Spinal cord (tissue), 10 donors: ENCODE data around the gene MED22. TPM values are rescaled to one million over a fixed set of nuclear protein-coding genes. Genes with fewer than 3 reads are reported as not detected.
A peak's percentile ranks its signal among the peaks of the same experiment; 100 is the strongest.
"Not testable (repeated sequence)": the region's sequence is repeated elsewhere in the genome, so short reads cannot be mapped to it uniquely, and the experiment has no call there.

ENCODE experiments used
- DNase-seq, 6 donors: peaks; one replicate each; pipeline versions ENCODE4 v3.0.0 to v3.0.0-alpha.2; 2013 to 2015; ENCODE audit warnings: low spot score in 6 of 6, low read depth in 4 of 6
- H3K27ac ChIP-seq: one replicate; pipeline ENCODE4 v1.5.1; 2013; ENCODE audit warnings: low read depth, low read length, control low read depth
- H3K27me3 ChIP-seq: one replicate; pipeline ENCODE4 v1.6.1; 2013; ENCODE audit warnings: low read length; ENCODE audit not compliant: control insufficient read depth, insufficient read depth
- H3K36me3 ChIP-seq: one replicate; pipeline ENCODE4 v1.6.1; 2013; ENCODE audit warnings: low read length; ENCODE audit not compliant: control insufficient read depth, insufficient read depth
- H3K4me1 ChIP-seq: one replicate; pipeline ENCODE4 v1.6.1; 2013; ENCODE audit warnings: low read length; ENCODE audit not compliant: control insufficient read depth, insufficient read depth
- H3K4me3 ChIP-seq: one replicate; pipeline ENCODE4 v1.5.1; 2013; ENCODE audit warnings: low read depth, low read length, control low read depth
- H3K9me3 ChIP-seq: one replicate; pipeline ENCODE4 v1.6.1; 2013; ENCODE audit warnings: low read length; ENCODE audit not compliant: control insufficient read depth, insufficient read depth
- WGBS: methylation state at CpG from one replicate; pipeline ENCODE4 v1.1.5; 2013; ENCODE audit warnings: missing lambda C conversion rate; ENCODE audit not compliant: insufficient coverage; 5-methylcytosine and 5-hydroxymethylcytosine counted together
- polyA plus RNA-seq, 2 donors: library from polyadenylated mRNA; unstranded; fragments of 120-200 nt; gene quantifications; one replicate each; pipeline ENCODE4 v1.2.1, GENCODE V29; 2013; ENCODE audit not compliant: insufficient read length in 2 of 2
- total RNA-seq, 2 donors: library from RNA; depleted of rRNA in 1 of 2; stranded (reverse); fragments of 120-200 nt in 1 of 2; fragments of >200 nt in 1 of 2; gene quantifications; one replicate each; pipeline versions ENCODE4 v1.2.3 to v1.2.4, GENCODE V29; 2013 to 2014
- donor health status: healthy.

Gene MED22
- total and polyA plus RNA-seq, 4 donors, result 16.5 to 41.2 (median 33.0) TPM

DNA sequence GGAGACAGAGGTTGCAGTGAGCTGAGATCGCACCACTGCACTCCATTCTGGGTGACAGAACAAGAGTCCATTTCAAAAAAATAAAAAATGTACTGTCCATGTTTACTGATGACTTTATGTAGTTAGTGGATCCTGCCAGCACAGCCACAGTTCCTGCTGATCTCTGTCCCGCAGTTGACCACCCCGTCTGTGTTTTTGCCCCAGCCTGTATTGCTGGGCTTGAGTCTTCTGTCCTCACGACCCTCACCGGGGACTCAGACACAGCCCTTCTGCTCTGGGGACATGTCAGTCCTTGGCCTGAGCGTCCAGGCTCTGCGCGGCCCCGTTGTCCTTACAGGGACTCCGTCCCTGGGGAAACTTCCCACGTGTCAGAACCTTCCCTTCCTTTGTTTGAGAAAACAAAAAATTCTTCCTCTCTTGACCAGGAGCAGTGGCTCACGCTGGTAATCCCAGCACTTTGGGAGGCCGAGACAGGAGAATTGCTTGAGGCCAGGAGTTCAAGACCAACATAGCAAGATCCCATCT lies 26.5 kb downstream of the MED22 start:
- Histone ChIP-seq H3K27me3 (no peaks in the 10 kb centered on the region), H3K36me3 (no peaks in the 10 kb centered on the region), H3K9me3 (no peaks in the 10 kb centered on the region), H3K4me1 (no peaks in the 10 kb centered on the region), H3K4me3 (no peak overlapping the region), H3K27ac (no peak overlapping the region)
- 78% methylated on average over 9 of the region's 13 CpGs for WGBS
- DNase-seq, result no peak

DNA sequence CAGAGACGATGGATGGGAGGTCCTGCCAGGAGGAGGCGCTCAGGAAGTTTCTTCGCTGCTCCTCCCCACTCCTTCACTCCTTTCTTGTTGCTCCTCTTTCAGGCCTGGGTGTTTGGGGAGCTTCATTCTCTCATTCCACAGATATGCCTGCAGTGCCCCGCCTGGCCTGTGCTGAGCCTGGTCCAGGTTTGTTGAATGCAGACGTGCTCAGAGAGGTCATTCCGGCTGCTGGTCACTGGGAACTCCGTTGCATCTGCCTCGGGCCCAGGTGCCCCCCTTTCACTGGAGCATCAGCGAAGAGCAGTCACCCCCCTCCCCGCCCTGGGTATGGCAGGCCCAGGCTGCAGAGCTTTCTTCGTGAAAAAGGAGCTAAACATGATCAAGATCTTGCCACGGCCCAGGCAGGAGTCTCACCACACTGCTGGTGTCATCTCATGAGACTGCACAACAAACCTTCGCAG lies 27.5 kb downstream of the MED22 start:
- H3K4me3 ChIP-seq, result no peak overlapping the region
- no peaks in the 10 kb centered on the region for H3K27me3 ChIP-seq
- H3K9me3 ChIP-seq, result no peaks in the 10 kb centered on the region
- no peaks in the 10 kb centered on the region for H3K36me3 ChIP-seq
- no peaks in the 10 kb centered on the region for H3K4me1 ChIP-seq
- no peak for DNase-seq
- 76% methylated on average over 10 of the region's 13 CpGs for WGBS
- H3K27ac ChIP-seq, result no peak overlapping the region

DNA sequence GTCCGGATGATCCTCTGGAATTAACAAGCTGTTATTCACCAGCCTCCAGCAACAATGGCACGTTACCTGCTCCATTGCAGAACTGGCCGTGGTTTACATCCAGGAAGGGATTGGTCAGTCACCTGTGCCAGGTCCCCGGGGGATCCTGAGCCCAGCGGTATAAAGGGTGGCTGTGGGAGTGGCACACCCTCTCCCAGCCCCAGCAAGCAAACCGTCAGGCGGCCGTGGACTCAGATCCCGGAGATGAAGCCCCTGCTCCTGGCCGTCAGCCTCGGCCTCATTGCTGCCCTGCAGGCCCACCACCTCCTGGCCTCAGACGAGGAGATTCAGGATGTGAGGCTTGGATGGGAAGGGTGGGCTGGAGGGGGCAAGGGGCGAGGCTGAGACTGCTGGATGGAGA lies 30.4 kb downstream of the MED22 start:
- not testable (repeated sequence) for H3K9me3 ChIP-seq, H3K27me3 ChIP-seq, DNase-seq, H3K4me3 ChIP-seq, H3K36me3 ChIP-seq, H3K27ac ChIP-seq, H3K4me1 ChIP-seq
- 97% methylated on average over 3 of the region's 13 CpGs for WGBS

DNA sequence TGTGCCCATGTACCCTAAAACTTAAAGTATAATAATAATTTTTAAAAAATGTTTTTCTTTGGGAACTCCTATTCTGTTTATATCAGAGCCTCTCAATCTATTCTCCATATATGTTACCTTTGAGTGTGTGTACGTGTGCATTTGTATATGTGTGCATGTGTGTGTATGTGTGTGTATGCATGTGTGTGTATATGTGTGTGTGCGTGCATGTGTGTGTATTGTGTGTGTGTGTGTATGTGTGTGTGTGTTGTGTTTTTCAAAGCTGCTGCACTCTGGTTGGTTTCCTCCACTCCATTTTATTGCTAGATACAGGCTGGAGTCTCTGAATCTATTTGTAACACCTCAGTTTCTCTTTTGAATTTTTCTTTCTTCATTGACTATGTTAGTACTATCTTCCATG lies 31.9 kb downstream of the MED22 start:
- no peak for DNase-seq
- no CpG with 5 or more reads among the region's 2 CpGs for WGBS
- no peaks in the 10 kb centered on the region for H3K4me1 ChIP-seq
- no peaks in the 10 kb centered on the region for H3K27me3 ChIP-seq
- H3K36me3 ChIP-seq, result no peaks in the 10 kb centered on the region
- H3K27ac ChIP-seq, result no peak overlapping the region
- H3K9me3 ChIP-seq, result no peaks in the 10 kb centered on the region
- H3K4me3 ChIP-seq, result no peak overlapping the region

DNA sequence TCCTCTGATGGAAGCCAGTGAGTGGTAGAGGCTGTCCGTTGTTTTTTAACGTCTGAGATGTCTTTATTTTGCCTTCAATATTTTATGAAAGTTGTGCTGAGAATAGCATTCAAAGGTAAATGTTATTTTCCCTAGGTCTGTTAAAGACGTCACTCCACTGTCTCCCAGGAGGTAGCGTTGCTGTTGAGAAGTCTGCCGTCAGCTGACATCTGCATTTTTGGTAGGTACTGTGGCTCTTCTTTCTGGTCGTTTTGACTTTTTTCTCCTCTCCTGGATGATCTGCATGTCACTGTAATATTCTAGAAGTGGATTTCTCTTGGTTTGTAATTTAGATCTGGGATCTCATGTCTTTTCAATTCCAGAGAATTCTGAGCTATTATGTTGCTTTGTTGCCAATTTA lies 38.3 kb downstream of the MED22 start:
- WGBS, result 76% methylated on average over 3 of the region's 6 CpGs
- H3K36me3 ChIP-seq, result no peaks in the 10 kb centered on the region
- no peaks in the 10 kb centered on the region for H3K27me3 ChIP-seq
- DNase-seq, result no peak
- no peak overlapping the region for H3K27ac ChIP-seq
- no peaks in the 10 kb centered on the region for H3K4me1 ChIP-seq
- no peaks in the 10 kb centered on the region for H3K9me3 ChIP-seq
- no peak overlapping the region for H3K4me3 ChIP-seq

DNA sequence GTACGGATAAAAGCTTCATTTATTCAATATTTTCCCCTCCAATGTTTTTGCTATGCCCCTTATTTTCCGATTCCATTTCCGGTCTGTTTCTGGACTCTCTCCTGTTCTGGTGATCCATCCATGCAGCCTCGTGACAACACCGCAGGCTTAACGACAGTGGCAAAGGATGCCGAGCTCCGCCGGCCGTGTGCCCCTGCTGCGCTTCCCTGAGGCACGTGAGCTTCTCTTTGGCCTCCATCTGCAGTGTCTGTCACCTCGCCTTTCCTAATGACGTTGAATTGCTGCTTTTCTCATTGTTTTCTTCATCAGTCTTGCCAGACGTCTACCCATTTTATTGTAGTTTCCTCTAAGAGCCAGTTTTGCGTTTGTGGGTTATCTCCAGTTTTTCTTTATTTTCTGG lies 40.6 kb downstream of the MED22 start:
- Histone ChIP-seq H3K27ac (no peak overlapping the region), H3K27me3 (no peaks in the 10 kb centered on the region), H3K4me3 (no peak overlapping the region), H3K9me3 (no peaks in the 10 kb centered on the region), H3K4me1 (no peaks in the 10 kb centered on the region), H3K36me3 (no peaks in the 10 kb centered on the region)
- DNase-seq, result peak in 2 of 6 donors; percentile 1 to 17
- 58% methylated on average over 13 of the region's 16 CpGs for WGBS

DNA sequence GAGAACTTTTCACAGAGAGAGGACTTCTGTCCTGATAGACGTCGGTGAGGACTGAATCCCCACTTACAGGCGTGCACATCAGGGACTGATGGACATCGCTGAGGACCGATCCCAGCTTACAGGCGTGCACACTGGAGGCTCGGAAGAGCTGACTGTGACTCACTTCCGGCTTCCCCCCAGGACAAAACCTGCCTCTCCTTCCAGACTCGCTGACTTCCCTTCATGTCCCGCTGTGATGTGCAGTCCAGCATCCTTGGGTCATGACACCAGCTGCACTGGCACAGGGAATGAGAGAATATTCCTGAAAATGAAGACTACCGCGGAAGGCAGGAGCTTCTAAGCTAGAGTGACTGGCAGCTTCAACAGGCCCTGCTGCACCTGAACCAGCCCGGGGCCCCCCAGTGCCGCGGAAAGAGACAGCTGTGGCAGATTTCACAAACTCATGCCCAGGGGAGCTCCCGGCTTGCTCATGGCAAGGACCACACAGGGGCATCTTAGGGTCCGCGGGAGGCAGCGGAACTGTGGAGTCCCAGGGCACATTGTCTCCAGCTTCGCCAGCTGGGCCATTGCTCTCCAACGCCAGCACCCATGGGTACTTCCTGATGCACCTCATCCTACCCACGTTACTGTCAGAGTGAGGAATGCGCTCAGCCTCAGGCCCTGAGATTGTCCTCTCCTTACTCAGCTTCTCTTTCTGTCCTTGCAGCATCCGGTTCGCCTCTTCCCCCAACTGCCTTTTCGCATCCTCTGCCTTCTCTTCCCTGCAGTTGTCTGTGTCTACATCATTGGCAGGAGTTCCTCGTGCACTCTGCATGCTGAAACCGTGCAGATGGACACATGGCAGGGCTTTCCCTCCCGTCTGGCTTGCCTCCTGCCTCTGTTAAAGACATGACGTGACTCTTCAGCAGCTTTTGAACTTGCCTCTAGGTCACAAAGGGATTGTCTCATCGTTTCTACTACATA lies 41.4 kb downstream of the MED22 start:
- WGBS, result 73% methylated on average over 28 of the region's 31 CpGs
- peak in 2 of 6 donors; percentile 43 to 90 for DNase-seq
- Histone ChIP-seq H3K9me3 (no peaks in the 10 kb centered on the region), H3K36me3 (no peaks in the 10 kb centered on the region), H3K4me3 (no peak overlapping the region), H3K4me1 (no peaks in the 10 kb centered on the region), H3K27me3 (no peaks in the 10 kb centered on the region), H3K27ac (no peak overlapping the region)

DNA sequence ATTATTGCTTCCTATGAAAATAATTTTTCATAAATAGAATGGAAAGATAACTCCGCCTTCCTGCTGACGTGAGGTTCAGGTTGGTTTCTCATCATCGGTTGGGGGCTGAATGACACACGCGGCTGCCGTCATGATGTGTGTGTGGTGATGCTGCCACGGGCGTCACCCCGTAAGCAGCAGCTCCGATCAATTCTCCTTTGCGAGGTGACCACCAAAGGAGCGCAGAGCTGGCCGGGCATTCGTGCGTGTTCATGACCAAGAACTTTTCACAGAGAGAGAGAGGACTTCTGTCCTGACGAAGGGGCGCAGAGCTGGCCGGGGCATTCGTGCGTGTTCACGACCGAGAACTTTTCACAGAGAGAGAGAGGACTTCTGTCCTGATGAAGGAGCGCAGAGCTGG lies 42.2 kb downstream of the MED22 start:
- no peaks in the 10 kb centered on the region for H3K9me3 ChIP-seq
- whole genome bisulfite sequencing, result 85% methylated on average over 23 of the region's 23 CpGs
- no peaks in the 10 kb centered on the region for H3K4me1 ChIP-seq
- no peak for DNase-seq
- no peaks in the 10 kb centered on the region for H3K36me3 ChIP-seq
- H3K27ac ChIP-seq, result no peak overlapping the region
- no peaks in the 10 kb centered on the region for H3K27me3 ChIP-seq
- no peak overlapping the region for H3K4me3 ChIP-seq

DNA sequence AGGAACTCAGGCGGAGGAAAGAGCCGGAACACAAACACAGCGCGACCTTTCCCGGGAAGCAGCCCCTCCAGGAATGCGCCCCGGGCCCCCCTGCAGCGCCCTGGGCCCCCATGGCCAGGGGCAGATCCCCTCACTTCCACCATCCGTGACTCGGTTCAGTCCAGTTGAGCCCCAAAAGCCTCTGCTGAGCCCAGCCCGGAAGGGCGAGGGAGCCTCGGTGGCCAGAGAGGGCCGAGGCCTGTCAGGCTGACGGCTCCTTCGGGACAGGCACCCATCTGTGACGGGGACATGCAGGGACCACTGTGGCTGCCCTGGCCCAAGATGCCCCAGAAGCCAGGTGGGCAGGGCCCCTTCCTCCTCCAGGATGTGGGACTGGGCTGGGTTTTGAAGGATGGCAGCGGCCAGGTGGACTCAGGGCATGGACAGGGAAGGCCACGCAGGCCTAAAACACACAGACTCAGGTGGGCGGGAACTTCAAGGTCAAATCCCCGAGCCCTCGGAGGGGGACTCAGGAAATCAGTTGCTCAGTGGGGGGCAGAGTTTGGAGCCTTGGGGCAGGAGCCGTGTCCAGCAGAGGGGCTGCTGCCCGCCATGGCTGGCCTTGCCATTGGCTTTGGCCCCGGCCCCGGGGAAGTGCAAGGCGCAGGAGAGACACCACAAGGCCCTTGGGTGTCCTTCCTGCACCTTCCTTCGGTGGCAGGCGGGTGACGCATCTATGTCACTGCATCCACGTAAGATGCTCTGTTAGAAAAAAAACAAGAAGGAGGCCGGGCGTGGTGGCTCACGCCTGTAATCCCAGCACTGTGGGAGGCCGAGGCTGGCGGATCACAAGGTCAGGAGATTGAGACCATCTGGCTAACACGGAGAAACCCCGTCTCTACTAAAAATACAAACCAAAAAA lies 43.2 kb downstream of the MED22 start:
- H3K36me3 ChIP-seq, result no peaks in the 10 kb centered on the region
- no peaks in the 10 kb centered on the region for H3K4me1 ChIP-seq
- H3K27ac ChIP-seq, result no peak overlapping the region
- no peak overlapping the region for H3K4me3 ChIP-seq
- no peaks in the 10 kb centered on the region for H3K27me3 ChIP-seq
- no peak for DNase-seq
- 85% methylated on average over 35 of the region's 38 CpGs for WGBS
- H3K9me3 ChIP-seq, result no peaks in the 10 kb centered on the region
